Measurements from ENCODE around the gene CD99. TPM values are rescaled to one million over a fixed set of nuclear protein-coding genes. Genes with fewer than 3 reads are reported as not detected.

CD99 gene
- total RNA-seq, 1 donor from 2014 or later = 362 TPM

GRCh38 chrX:2712428-2712827 lies 21.3 kb downstream of the CD99 start:
- H3K27ac Mint-ChIP-seq = no peak overlapping the region
- TF ChIP-seq CTCF (IDR thresholded peaks at IDR 0.05; ENCODE audit: unreplicated experiment) = no peak
- no peak for DNase-seq (ENCODE audit: low spot score, unreplicated experiment)
- H3K36me3 Mint-ChIP-seq (ENCODE audit: insufficient read depth) = peaks cover 21% of the 10 kb centered on the region
- peaks cover 29% of the 10 kb centered on the region for H3K4me1 Mint-ChIP-seq (ENCODE audit: low read depth)
- H3K4me3 Mint-ChIP-seq (ENCODE audit: low read depth) = no peak overlapping the region
- H3K27me3 Mint-ChIP-seq = no peaks in the 10 kb centered on the region
- no peaks in the 10 kb centered on the region for H3K9me3 Mint-ChIP-seq (ENCODE audit: low read depth)

GRCh38 chrX:2712890-2713840 lies 22.1 kb downstream of the CD99 start:
- DNase-seq (ENCODE audit: low spot score, unreplicated experiment) = no peak
- TF ChIP-seq CTCF (IDR thresholded peaks at IDR 0.05; ENCODE audit: unreplicated experiment) = no peak
- Mint-ChIP-seq H3K27me3 (no peaks in the 10 kb centered on the region), H3K27ac (no peak overlapping the region), H3K4me3 (ENCODE audit: low read depth) (no peak overlapping the region), H3K9me3 (ENCODE audit: low read depth) (no peaks in the 10 kb centered on the region), H3K4me1 (ENCODE audit: low read depth) (peaks cover 22% of the 10 kb centered on the region), H3K36me3 (ENCODE audit: insufficient read depth) (peaks cover 25% of the 10 kb centered on the region)

GRCh38 chrX:2714551-2714950 lies 23.5 kb downstream of the CD99 start:
- no peak for DNase-seq (ENCODE audit: low spot score, unreplicated experiment)
- Mint-ChIP-seq H3K4me1 (ENCODE audit: low read depth) (peaks cover 12% of the 10 kb centered on the region), H3K4me3 (ENCODE audit: low read depth) (no peak overlapping the region), H3K27ac (no peak overlapping the region), H3K27me3 (no peaks in the 10 kb centered on the region), H3K36me3 (ENCODE audit: insufficient read depth) (peaks cover 35% of the 10 kb centered on the region), H3K9me3 (ENCODE audit: low read depth) (no peaks in the 10 kb centered on the region)
- no peak for TF ChIP-seq CTCF (IDR thresholded peaks at IDR 0.05; ENCODE audit: unreplicated experiment)

- H3K27ac Mint-ChIP-seq = no peak overlapping the region
Measured at GRCh38 chrX:2715066-2715600, 24.0 kb downstream of the CD99 start.

More at GRCh38 chrX:2715066-2715600, 24.0 kb downstream of the CD99 start:
- no peak for TF ChIP-seq CTCF (IDR thresholded peaks at IDR 0.05; ENCODE audit: unreplicated experiment)
- no peak for DNase-seq (ENCODE audit: low spot score, unreplicated experiment)
- no peak overlapping the region for H3K4me3 Mint-ChIP-seq (ENCODE audit: low read depth)
- H3K36me3 Mint-ChIP-seq (ENCODE audit: insufficient read depth) = peaks cover 41% of the 10 kb centered on the region
- H3K9me3 Mint-ChIP-seq (ENCODE audit: low read depth) = no peaks in the 10 kb centered on the region
- peaks cover 7% of the 10 kb centered on the region for H3K4me1 Mint-ChIP-seq (ENCODE audit: low read depth)
- no peaks in the 10 kb centered on the region for H3K27me3 Mint-ChIP-seq
